A673 (cell line): ENCODE data around the gene NSUN2.

Experiments
- CTCF ChIP-seq: fragments of 300-800, 200-600 bp; sonication (generic); conservative IDR thresholded peaks from 2 replicates; pipeline ENCODE4 v1.5.1; 2017; ENCODE audit warnings: low read depth, mild to moderate bottlenecking, antibody characterized with exemption, low read length, moderate library complexity, mixed read lengths
- EZH2 ChIP-seq: fragments of 200-600 bp; sonication (generic); IDR thresholded peaks from 2 replicates; pipeline ENCODE4 v1.6.1; 2017; ENCODE audit warnings: borderline replicate concordance, low read depth, mild to moderate bottlenecking, mixed read lengths, antibody characterized with exemption, low read length; ENCODE audit not compliant: poor library complexity, severe bottlenecking

- TF ChIP-seq EZH2 (no peak), CTCF (no peak)
Measured at GRCh38 chr5:6554812-6555211, 78.0 kb downstream of the NSUN2 start.
